Spleen (tissue), 7 donors: ENCODE measurements around the gene DUSP10.

Experiments used
- CTCF ChIP-seq, 11 experiments: fragments of 200-600 bp in 7 of 11; fragments of 450-650 bp in 4 of 11; sonication (generic) in 4 of 11; IDR thresholded peaks in 8 of 11; conservative IDR thresholded peaks in 3 of 11; 1 replicate in 7 of 11; 2 replicates in 4 of 11; pipeline versions ENCODE4 v1.4.0 to v1.8.0; 2016 to 2021; ENCODE audit warnings: antibody characterized with exemption in 11 of 11, inconsistent platforms in 4 of 11, mild to moderate bottlenecking in 1 of 11
- POLR2A ChIP-seq, 3 donors: fragments of 450-650 bp; IDR thresholded peaks; one replicate each; pipeline ENCODE4 v1.5.1; 2017; ENCODE audit warnings: antibody characterized with exemption in 3 of 3, mild to moderate bottlenecking in 1 of 3
- POLR2AphosphoS5 ChIP-seq, 3 donors: sonication (generic); formaldehyde crosslinking; IDR thresholded peaks; one replicate each; pipeline ENCODE4 v1.5.1; 2017; ENCODE audit warnings: antibody characterized with exemption in 3 of 3
- donor health status: DM: no; HTN: no; CAD: no; lungs with moderate emphysema.
- donor health status: DM: no; HTN: no; CAD: no.
- donor health status: DM: no; HTN: no; CAD: no.

- no peak for TF ChIP-seq CTCF (IDR thresholded peaks at IDR 0.05 in 8 of 11, conservative IDR thresholded peaks at IDR 0.05 in 3 of 11)
- TF ChIP-seq POLR2A (IDR thresholded peaks at IDR 0.05), result no peak
- no peak for TF ChIP-seq POLR2AphosphoS5 (IDR thresholded peaks at IDR 0.05)
Measured at GRCh38 chr1:221743416-221744208, 1.7 kb upstream of the DUSP10 start.
